Fibroblast of skin of scalp (primary cell): ENCODE data around the gene ZDHHC19.
"Not testable (repeated sequence)": the region's sequence is repeated elsewhere in the genome, so short reads cannot be mapped to it uniquely, and the experiment has no call there.

Experiments used
- DNase-seq: peaks from one replicate; pipeline ENCODE4 v3.0.0-alpha.2; 2013

ZDHHC19 gene

DNA sequence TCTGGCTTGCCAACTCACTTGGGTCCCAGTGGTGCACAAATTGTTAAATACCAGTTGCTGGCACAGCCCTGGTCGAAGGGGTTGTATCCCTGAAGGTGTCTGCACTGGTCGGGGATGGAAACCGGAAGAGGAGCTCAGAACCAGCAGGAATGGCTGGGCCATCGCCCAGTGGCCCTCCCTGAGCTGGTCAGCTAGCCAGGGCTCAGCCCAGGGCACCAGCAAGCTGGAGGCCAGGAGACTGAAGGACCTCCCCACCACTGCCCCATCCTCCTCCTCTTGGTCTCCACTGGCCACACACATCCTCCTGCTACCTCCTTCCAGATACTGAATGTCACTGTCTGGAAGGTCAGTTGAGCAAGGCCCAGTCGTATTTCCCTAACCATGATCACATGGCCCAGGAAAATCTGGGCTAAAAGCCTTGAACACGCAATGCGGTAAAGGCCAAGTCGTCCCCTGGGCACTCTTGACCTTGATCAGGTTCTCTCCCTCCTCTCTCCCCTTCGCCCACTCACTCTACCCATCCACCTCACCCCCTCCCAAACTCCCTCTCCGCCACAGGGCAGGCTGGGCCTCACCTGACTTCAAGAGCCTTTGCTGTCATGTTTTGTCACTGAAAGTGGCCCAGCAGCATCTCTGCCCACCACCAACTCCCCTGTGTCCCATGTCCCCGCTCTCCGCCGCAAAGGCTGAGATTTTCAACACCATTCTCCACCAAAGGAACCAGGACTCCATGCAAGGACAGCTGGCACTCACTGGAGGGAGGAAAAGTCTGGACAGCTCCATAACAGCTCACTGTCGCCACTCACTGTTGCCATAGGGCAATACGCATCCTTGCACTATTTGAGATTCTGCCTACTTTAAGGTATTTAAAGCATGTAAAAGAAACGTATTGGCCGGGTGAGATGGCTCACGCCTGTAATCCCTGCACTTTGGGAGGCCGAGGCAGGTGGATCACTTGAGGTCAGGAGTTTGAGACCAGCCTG is 12.1 kb downstream of the ZDHHC19 start:
- no peak for DNase-seq

DNA sequence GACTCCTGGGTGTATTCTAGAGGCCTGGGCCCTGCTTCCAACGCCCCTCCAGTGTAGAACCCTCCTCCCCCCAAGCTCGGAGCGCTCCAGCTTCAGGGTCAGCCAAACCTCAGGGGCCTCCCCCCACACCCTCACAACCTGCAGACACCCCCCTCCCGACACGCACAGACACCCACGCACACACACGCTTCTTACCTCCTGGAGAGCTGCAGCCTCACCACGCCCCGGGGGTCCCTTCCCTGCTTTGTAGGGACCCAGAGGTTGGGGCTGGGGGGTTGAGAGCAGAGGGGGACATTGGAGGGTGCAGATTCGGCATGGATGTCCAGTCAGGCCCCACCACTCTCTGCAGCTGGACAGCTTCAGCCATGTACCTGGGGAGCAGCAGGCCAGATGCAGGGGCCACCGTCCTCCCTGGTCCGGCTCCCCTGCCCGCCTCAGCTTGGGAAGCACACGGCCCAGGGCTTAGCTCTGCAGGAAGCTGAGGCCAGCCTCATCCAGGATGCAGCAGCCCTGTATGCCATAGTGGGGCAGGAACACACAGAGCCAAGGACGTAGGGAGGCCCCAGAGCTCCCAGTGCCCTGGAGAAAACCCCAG is 13.0 kb downstream of the ZDHHC19 start:
- no peak for DNase-seq

DNA sequence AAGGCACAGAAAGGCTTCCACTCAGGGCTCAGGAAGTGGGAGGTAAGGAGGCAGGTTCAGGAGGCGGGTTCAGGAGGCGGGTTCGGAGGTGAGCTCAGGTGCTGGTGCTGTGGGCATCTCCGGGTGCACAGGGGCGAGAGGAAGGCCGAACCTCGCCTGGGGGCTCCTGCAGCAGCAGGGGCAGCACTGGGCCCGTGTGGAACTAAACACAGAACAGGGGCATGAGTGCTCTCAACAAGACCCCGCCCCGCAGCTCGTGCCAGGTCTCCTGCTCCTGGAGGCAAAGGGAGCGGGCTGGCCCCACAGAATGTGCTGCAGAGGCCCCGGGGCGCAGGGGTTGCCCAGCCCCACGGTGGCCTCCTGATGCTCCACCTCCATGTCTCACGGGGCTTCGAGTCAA is 13.7 kb downstream of the ZDHHC19 start:
- DNase-seq = no peak

DNA sequence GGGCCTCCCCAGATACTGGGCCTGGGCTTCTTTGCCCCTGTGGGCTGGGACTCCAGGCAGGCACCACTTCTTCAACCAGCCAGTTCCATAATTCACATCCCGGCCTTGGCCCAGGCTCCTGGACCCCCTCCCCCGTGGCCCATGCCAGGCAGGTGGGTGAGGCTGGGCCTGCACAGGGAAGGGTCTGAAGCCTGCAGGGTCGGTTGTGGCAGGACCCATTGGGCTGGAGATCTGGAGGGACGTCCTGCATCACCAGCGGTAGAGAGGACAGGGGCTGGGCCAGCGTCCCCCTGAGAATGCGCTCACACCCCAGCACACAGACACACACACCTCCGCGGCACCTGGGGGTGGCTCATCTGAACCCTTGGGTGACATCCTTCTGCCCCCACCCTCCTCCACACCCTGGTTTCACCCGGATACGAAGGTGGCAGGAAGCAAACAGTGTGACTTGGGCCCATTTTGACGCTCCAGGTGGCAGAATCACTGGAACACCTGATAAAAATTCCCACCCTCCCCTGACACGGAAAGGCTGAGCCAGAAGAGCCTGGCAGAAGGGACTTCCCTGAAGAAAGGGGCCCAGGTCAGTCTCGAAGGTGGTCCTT is 15.4 kb downstream of the ZDHHC19 start:
- no peak for DNase-seq

DNA sequence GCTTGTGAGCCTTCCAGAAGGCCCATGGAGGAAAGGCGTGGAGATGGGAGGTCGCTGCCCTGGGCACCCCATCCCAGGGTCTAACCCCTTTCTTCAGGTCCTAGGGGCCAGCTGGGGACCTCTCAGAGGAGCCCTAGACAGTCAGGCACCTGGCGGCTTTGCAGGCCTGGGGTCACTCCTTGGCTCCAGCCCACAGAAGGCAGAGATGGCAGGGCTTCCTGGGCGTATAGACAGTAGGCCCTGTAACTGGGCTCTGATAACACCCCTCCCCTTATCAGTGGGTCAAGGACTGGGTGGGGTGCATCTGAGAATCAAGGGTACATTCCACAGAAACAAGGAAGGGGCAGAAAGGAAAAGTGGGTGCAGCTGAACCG is 16.7 kb downstream of the ZDHHC19 start:
- no peak for DNase-seq

DNA sequence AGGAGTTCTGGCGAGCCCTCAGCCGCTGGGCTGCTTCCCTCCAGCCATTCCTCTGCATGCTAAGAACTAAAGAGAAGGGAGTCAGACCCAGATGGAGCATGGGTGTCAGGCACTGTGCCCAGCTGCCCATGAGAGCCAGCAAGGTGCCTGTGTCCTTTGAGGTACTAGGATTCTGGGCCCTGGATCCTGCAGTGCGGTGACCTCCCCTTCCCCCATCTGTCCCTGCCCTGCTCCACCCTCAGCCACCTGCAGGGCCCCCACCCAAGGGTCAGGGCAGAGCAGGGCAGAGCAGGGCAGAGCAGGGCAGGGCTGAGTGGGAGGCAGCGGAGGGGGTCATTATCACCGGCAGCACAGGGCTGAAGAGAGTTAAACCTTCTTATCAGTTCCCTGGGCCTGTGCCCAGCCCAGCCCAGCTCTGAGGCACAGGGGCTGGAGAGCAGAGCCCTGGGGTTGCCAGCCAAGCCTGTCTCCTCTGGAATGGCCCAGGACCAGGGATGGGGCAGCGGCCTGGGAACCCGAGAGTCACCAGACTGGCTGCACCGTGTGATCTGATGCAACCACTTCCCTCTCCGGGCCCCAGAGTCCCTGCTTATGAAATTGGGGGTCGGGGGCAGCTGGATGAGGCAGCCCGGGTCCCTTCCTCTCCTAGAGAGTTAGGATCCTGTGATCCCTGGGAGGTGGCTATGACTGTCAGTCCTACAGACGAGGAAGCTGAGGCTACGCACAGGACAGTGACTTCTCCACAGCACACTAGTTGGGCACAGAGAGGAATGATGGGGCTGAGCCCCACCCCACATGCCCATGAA is 17.3 kb downstream of the ZDHHC19 start:
- no peak for DNase-seq

DNA sequence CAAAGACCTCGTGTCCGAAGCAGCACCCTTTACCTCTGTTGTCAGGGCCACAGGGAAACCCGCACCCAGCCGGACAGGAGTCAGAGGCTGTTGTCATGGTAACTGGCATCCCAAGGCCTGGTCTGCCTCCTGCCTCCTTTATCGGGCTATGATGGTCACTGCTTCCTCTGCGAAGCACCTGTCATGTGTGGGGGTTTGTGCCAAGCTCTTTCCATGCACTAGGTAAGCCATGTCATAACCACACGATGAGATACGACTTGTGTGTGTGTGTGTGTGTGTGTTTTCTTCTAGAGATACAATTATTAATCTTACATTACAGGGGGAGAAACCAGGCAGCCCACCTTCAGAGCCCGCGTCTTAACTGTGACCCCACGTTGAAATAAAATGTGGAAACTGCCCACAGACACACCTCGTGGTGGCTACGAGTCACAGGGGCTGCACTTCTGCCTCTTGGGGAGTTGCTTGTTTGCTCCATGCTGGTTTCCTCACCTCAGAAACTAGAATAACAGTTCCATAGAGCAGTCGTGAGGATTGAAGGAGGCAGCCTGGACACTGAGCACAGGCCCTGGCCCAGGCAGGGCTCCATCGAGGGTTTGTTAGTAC is 18.0 kb downstream of the ZDHHC19 start:
- no peak for DNase-seq

DNA sequence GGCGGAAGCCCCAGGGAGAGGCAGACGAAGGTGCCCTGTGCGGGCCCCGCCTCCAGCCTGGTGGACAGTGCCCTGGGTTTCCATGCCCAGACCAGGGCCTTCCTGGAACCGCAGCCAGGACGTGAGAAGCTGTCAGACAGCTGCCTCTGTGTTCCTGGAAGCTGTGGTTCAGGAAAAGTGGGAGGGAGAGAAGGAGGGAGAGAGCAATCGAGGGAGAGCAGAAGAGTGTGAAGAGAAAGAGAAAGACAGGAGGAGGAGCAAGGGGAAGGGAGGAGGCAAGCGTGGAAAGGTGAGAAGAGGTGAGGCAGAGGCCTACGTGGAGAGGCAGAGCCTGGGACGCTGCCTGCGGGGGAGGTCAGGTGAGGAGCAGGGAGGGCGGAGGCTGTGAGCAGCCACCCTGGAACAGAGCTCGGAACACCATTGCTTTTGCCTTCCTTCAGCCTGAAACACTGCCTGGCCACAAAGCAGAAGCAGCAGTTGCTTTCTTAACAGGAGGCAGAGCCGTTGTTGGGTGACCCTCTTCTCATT is 18.6 kb downstream of the ZDHHC19 start:
- no peak for DNase-seq

DNA sequence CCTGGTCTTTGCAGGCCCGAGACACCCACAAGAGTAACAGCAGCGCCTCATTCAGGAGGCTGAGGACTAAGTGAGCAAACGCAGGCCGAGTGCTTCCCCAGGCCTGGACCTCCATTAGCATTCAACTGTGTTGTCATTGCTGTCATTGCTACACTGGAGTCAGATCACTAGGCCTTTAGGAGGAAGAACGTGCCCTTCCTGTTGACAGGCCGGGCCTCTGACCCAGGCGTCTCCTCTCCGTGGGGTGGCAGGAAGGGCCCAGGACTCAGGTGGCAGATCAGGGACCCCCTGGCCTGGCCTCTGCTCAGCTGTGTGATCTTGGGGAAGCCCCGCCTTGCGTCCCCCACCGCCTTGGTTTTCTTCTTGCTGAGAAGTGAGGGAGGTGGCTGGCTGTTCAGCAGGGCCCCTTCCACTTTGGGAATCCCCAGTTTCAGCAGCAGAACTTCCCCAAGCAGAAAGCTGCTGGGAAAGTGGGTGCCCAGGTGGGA is 19.1 kb downstream of the ZDHHC19 start:
- no peak for DNase-seq

DNA sequence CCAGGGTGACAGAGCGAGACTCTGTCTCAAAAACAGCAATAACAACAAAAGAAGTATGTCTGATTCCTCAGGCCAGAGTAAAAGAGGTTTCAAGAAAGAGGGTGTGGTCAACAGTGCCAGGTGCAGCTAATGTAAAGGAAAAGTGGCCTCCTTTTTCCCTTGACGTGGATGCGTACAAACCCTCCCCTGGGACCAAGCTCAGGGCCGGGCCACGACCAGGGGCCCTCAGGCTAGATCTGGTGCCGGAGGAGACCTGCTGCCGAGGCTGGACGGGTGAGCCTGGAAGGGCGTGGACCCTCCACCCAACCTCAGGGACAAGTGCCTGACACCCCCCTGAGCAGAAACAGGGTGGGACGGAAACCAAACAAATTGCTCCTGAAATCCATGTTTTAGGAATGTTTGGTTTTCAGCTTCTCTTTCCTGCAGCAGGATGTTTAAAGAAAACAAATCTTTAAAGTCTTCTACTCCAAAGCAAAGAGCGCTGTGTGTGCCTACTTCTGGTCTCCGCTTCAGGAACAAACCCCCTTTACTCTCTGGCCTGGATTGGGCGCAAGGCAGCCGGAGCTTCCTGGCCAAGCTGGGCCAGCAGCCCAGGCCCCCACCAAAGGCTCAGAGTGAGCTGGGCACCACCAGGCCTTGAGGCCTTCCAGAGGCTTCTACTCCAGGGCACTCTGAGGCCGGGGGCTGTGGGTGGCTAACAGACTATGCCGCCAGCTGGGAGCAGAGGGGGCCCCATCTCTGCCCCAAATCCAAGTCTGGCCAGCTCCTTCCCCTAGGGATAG is 21.4 kb downstream of the ZDHHC19 start:
- no peak for DNase-seq

DNA sequence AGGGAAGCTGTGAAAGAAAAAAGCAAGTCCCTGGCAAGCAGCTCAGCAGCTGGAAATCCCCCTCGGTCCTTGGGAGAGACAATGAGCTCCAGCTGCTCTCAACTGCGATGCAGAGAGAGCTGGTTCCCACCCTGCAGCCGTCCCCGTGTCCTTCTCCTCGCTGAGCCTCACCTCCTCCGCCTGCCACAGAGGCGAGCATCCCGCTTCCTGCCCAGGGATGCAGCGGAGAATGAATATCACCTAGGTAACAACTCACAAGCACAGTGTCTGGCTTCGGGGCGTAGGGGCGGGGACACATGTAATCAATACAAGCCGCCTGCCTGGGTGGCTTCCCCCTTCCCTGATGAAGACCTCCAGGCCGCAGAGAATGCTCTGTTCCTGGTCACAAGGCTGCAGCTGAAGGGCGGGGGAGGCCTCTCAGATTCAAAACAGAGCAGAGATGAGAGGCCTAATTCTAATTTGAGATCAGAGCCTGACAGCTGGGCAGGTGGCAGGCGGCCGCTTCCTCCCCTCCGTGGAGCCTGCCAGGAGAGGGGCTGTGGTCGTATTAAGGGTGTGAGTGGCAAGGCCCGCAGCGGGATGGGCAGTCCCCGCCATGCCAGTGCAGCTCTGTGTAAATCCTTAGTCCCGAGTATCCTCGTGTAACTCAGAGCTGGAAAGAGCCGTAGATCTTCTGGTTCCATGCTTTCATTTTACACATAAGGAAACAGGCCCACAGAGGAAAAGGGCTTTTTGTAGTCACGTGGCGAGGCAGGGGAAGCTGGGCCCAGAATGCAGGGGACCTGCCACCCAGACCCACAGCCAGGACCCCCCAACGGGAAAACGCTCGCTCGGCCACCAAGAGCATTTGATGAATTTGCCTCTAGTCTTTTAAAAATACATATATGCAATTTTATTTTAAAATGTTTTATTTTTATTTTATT is 24.3 kb downstream of the ZDHHC19 start:
- no peak for DNase-seq

DNA sequence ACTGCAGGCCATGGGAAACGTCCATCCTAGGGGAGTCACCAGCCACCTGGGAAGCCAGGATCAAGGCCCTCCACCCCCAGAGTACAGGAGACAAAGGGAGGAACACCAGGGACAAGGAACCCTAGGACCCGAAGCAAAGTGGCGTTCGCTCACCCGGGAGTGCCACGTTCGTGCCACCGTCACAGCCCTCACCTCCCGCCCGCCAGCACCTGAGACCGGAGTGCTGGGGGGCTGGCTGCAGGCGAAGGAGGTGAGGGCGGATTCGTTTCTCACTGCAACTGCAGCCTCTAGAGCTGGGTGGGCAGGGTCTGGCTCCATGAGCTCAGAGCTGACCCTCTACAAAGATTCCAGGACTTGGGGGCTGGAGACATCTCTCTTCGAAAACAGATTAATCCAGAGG is 26.3 kb downstream of the ZDHHC19 start:
- DNase-seq = no peak

DNA sequence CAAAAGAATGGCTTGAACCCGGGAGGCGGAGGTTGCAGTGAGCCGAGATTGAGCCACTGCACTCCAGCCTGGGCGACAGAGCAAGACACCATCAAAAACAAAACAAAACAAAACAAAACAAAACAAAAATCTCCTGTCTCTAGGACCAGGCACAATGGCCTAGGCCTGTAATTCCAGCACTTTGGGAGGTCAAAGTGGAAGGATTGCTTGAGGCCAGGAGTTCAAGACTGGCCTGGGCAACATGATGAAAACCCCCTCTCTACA is 27.1 kb downstream of the ZDHHC19 start:
- not testable (repeated sequence) for DNase-seq

DNA sequence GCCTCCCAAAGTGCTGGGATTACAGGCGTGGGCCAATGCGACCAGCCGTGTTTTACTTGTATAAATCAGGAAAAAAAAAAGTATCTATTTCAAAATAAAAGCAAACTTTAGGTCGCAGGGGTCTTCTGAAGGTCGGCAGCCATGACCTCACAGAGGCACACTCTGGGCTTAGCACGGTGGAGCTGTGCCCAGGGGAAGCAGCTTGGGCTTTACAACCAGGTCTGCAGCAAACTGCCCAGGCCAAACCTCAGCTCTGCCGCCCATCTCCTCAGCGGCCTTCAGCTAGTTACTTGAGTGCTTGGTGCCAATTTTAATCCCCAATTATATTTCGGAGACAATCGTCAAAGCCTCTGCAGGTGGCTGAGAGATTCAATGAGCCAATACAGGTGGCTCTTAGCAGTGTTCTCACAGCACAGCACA is 30.1 kb downstream of the ZDHHC19 start:
- no peak for DNase-seq

DNA sequence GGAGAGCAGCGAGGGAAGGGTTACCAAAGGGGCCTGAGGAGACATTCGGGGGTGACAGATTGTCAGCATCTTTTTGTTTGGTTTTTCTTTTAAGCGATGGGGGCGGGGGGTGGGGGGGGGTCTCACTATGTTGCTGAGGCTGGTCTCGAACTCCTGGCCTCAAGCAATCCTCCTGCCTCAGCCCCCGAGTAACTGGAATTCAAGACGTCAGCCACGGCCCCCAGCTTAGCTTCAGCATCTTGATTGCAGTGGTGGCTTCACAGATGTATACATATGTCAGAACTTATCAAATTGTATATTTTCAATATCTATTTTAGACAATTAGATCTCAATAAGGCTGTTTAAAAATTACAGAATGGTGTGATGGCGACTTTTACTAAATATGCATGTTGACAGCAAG is 30.9 kb downstream of the ZDHHC19 start:
- no peak for DNase-seq

DNA sequence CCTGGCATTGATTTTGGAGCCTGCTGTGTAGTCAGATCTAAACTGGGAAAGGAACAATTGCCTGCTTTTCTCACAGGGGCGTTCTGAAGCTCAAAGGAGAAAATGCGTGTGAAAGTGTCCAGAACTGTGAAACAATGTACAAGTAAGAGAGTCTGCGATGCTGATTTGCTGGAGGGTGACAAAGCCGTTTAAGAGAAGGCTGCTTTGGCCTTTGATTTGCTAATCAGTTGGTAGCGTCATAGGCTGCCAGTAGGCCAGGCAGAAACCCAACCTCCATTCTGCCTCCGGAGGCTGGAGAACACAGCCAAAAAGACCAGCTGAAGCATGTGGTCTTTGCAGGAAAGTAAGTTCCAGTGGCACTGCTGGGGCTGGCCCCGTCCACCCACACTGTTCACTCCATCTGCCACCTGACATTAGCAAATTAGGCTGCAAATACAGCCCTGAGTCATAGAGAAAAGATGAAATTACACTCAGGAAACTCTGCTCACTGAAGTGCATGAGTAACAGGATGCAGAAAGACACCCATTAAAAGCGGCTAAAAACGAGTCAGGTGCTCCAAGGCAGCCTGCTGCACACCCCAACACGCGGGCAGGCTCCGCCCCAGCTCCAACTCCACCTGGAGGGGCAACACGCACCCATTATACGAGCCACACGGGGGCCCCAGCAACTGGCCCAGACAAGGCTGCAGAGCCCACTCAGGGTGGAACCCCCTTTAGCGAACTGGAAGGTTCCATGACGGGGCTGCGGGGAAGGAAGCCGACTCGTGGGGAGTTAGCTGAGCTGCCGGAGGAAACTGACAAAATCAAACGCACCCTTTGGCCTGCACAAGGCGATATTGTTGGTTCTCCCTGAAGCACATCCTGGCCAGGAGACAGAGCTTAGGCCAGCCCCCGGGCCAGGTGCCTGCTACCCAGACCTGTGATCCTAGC is 31.6 kb downstream of the ZDHHC19 start:
- DNase-seq = no peak

DNA sequence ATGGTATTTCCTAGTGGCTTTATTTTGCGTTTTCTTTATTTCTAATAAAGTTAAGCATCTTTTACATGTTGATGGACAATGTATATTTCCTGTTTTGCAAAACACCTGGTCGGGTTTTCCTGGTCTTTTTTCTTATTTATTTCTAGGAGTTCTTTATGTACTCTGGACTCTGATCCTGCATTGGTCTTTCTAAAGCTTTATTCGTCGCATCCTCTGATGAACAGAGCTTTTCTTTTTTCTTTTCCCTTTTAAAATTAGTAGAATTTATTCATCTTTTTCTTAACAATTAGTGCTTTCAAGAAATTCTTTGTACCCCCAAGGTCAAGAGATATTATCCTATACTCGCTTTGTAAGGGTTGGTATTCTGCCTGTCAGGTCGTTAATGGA is 32.2 kb downstream of the ZDHHC19 start:
- DNase-seq = no peak

DNA sequence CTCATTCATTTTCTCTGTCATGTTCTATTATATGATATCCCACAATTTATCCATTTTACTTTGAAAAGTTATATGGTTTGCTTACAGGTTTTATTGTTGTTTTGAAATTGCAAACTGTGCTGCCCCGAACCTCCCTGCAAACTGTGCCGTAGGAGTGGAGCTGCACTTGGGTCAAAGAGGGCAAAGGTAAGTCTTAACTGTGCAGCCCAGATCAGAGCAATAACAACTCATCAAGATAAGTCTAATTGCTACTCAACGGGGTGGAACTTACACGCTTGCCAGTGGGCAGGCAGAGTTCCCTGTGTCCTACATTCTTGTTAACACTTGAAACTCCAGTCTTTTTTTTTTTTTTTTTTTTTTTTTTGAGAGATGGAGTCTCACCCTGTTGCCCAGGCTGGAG is 33.2 kb downstream of the ZDHHC19 start:
- no peak for DNase-seq

DNA sequence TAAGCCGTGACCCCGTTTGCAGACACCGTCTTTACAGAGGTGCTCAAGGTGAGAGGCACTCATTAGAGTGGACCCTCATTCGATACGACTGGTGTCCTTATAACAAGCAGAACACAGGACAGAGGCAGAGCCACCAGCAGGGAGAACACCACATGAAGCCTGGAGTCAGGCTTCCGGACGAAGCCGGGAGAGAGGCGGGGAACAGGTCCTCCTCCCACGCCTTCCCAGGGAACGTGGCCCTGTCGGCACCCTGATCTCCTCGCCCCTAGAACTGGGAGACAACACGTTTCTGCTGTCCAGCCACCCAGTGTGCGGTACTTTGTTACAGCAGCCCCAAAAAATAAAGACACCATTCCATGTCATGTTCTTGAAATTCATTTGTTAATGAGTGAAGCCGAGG is 33.6 kb downstream of the ZDHHC19 start:
- no peak for DNase-seq
